Measurements from ENCODE around the gene TPCN2.
A peak's percentile ranks its signal among the peaks of the same experiment; 100 is the strongest.

The TPCN2 gene

GRCh38 chr11:69157156-69157821, 108.6 kb downstream of the TPCN2 start:
- Histone ChIP-seq H3K4me3 (ENCODE audit: low read depth in 1 of 5, low read length in 5 of 5) (peak overlapping the region in 1 of 5 donors; percentile 15), H3K4me1 (ENCODE audit: control insufficient read depth in 5 of 5, insufficient read depth in 5 of 5, low read length in 5 of 5) (peaks cover 0 to 20% (median 10%) of the 10 kb centered on the region in 5 donors), H3K9me3 (ENCODE audit: control insufficient read depth in 5 of 5, low read length in 5 of 5) (no peaks in the 10 kb centered on the region), H3K9ac (ENCODE audit: low read length in 5 of 5) (no peak overlapping the region), H3K27ac (ENCODE audit: low read depth, low read length) (no peak overlapping the region), H3K36me3 (ENCODE audit: control insufficient read depth in 5 of 5, insufficient read depth in 5 of 5, low read length in 5 of 5) (no peaks in the 10 kb centered on the region), H3K27me3 (ENCODE audit: control insufficient read depth in 5 of 5, insufficient read depth in 4 of 5, low read length in 5 of 5) (peaks cover 7 to 39% (median 24%) of the 10 kb centered on the region in 5 donors)

DNA sequence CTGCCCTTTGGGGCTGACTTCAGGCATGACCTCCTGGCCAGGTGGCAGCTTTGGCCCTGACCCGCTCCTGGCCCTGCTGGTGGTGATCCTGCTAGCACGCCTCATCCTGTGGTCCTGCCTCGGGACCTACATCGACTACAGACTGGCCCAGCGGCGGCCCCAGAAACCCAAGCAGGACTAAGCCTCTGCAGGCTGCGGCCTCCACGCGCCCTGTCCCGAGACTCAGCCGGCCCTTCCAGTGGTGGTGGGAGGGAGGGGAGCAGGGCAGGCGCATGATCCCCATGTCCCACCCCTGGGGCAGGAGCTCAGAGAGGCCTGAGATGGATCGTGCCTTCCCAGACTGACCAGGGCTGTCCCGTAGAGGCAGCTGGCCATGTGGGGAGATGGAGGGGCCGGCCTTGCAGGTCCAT, 109.1 kb downstream of the TPCN2 start:
- H3K9me3 ChIP-seq (ENCODE audit: control insufficient read depth in 5 of 5, low read length in 5 of 5) = peaks cover 0 to 1% (median 0%) of the 10 kb centered on the region in 5 donors
- no peaks in the 10 kb centered on the region for H3K36me3 ChIP-seq (ENCODE audit: control insufficient read depth in 5 of 5, insufficient read depth in 5 of 5, low read length in 5 of 5)
- no peak overlapping the region for H3K4me3 ChIP-seq (ENCODE audit: low read depth in 1 of 5, low read length in 5 of 5)
- peaks cover 7 to 39% (median 24%) of the 10 kb centered on the region in 5 donors for H3K27me3 ChIP-seq (ENCODE audit: control insufficient read depth in 5 of 5, insufficient read depth in 4 of 5, low read length in 5 of 5)
- H3K4me1 ChIP-seq (ENCODE audit: control insufficient read depth in 5 of 5, insufficient read depth in 5 of 5, low read length in 5 of 5) = peaks cover 0 to 20% (median 10%) of the 10 kb centered on the region in 5 donors
- H3K9ac ChIP-seq (ENCODE audit: low read length in 5 of 5) = no peak overlapping the region
- H3K27ac ChIP-seq (ENCODE audit: low read depth, low read length) = no peak overlapping the region

DNA sequence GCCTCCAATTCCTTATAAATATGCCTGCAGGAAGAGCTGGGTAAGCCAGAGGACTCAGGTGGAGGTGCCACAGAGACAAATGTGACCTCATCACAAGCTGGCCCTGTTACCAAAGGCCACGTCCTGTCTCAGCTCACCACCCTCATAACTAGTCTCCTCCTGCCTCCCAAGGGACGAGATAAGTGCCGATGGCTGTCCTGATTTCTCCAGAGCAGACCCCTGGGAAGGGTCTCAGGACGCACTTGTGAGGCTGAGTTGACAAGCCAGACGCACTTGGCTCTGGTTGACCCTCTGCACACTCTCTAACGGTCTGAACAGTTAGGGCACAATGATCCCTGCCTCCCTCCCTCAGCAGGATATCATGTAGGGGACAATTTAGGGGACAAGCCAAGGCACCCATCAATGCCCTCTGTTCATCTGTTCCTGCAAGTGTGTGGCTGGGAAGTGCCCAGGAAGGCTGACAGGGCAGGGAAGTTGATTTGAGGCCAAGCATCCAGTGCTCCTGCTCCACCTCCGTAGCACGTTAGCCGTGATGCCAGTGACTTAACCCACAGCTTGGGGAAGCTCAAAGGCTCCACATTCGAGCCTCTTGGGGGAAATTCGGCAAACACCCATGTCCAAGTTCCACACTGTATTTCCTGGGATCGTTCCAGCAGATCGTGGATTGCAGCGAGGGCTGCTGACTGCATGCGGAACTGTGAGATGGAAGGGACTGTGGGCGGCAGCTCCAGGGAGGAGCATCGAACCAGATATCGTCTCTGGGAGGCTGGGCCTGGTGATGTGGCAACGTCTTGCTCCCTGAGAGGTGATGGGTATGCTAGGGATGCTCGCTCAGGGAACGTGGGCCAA, 109.8 kb downstream of the TPCN2 start:
- H3K27ac ChIP-seq (ENCODE audit: low read depth, low read length) = no peak overlapping the region
- no peak overlapping the region for H3K4me3 ChIP-seq (ENCODE audit: low read depth in 1 of 5, low read length in 5 of 5)
- H3K9me3 ChIP-seq (ENCODE audit: control insufficient read depth in 5 of 5, low read length in 5 of 5) = peaks cover 0 to 5% (median 0%) of the 10 kb centered on the region in 5 donors
- peaks cover 0 to 20% (median 10%) of the 10 kb centered on the region in 5 donors for H3K4me1 ChIP-seq (ENCODE audit: control insufficient read depth in 5 of 5, insufficient read depth in 5 of 5, low read length in 5 of 5)
- H3K27me3 ChIP-seq (ENCODE audit: control insufficient read depth in 5 of 5, insufficient read depth in 4 of 5, low read length in 5 of 5) = peaks cover 7 to 38% (median 24%) of the 10 kb centered on the region in 5 donors
- no peak overlapping the region for H3K9ac ChIP-seq (ENCODE audit: low read length in 5 of 5)
- no peaks in the 10 kb centered on the region for H3K36me3 ChIP-seq (ENCODE audit: control insufficient read depth in 5 of 5, insufficient read depth in 5 of 5, low read length in 5 of 5)

DNA sequence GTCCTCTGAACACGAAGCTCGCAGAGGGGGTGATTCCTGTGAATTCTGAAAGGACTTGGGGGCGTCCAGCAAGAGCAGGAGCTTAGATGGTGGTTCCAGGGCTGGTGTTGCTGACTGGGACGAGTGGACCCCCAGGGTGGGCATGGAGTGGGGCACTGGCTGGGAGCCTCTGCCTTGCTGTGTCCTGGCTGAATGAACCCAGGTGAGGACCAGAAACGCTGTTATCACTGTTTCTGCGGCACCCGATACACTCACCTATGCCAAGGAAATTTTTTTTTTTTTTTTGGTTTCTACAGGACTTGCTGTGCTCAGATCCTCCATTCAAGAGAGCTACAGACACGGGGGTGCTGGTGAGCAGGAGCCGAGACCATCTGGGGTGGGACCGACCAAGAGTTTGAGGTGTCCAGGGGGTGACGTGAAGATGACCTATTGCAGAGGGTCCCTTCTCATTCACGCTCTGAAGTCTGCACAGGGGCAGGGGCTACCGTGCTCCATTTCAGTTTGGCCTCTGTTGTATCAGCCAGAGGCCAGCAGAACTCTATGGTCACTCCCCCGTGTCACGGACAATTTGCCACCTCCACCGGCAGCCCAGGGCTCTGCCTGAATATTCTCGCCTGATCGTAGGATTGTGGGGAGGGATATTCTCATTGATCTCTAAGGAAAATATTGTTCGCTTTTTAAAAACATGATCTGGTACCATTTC, 110.6 kb downstream of the TPCN2 start:
- no peak overlapping the region for H3K9ac ChIP-seq (ENCODE audit: low read length in 5 of 5)
- no peaks in the 10 kb centered on the region for H3K36me3 ChIP-seq (ENCODE audit: control insufficient read depth in 5 of 5, insufficient read depth in 5 of 5, low read length in 5 of 5)
- no peak overlapping the region for H3K4me3 ChIP-seq (ENCODE audit: low read depth in 1 of 5, low read length in 5 of 5)
- H3K9me3 ChIP-seq (ENCODE audit: control insufficient read depth in 5 of 5, low read length in 5 of 5) = peaks cover 0 to 13% (median 3%) of the 10 kb centered on the region in 5 donors
- peaks cover 0 to 20% (median 10%) of the 10 kb centered on the region in 5 donors for H3K4me1 ChIP-seq (ENCODE audit: control insufficient read depth in 5 of 5, insufficient read depth in 5 of 5, low read length in 5 of 5)
- H3K27me3 ChIP-seq (ENCODE audit: control insufficient read depth in 5 of 5, insufficient read depth in 4 of 5, low read length in 5 of 5) = peaks cover 7 to 37% (median 24%) of the 10 kb centered on the region in 5 donors
- no peak overlapping the region for H3K27ac ChIP-seq (ENCODE audit: low read depth, low read length)

DNA sequence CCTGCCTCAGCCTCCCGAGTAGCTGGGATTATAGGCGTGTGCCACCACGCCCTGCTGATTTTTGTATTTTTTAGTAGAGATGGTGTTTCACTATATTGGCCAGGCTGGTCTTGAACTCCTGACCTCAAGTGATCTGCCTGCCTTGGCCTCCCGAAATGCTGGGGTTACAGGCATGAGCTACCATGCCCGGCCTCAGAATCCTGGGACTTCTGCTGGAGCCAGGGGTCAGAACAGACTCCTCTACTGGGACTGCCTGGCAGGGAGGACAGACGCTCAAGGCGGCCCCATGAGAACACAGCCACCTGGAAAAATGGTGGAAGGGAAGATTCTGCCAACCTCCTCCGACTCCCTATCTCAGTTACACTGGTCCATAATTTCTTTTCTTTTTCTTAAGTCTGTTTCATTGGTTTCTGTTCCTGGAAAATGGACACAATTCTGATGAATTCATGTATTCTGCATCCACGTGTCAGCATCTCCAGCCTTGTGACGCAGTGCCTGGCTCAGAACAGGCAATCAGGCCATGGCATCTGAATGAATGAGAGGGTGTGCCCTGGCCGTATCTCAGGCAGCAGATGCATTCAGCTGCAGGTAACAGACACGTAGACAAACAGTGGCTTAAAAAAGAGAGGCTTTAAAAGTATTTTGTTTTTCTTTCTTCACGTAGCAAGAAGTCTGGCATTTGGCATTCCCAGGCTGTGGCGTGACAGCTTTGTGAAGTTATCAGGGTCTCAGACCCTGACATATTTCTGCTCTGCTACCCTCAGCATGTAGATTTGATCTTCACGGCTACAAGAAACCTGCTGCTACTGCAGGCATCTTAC, 111.8 kb downstream of the TPCN2 start:
- H3K9ac ChIP-seq (ENCODE audit: low read length in 5 of 5) = no peak overlapping the region
- no peak overlapping the region for H3K27ac ChIP-seq (ENCODE audit: low read depth, low read length)
- H3K4me3 ChIP-seq (ENCODE audit: low read depth in 1 of 5, low read length in 5 of 5) = no peak overlapping the region
- peaks cover 0 to 14% (median 4%) of the 10 kb centered on the region in 5 donors for H3K9me3 ChIP-seq (ENCODE audit: control insufficient read depth in 5 of 5, low read length in 5 of 5)
- H3K4me1 ChIP-seq (ENCODE audit: control insufficient read depth in 5 of 5, insufficient read depth in 5 of 5, low read length in 5 of 5) = peaks cover 0 to 14% (median 10%) of the 10 kb centered on the region in 5 donors
- peaks cover 7 to 33% (median 20%) of the 10 kb centered on the region in 5 donors for H3K27me3 ChIP-seq (ENCODE audit: control insufficient read depth in 5 of 5, insufficient read depth in 4 of 5, low read length in 5 of 5)
- H3K36me3 ChIP-seq (ENCODE audit: control insufficient read depth in 5 of 5, insufficient read depth in 5 of 5, low read length in 5 of 5) = no peaks in the 10 kb centered on the region

- no peaks in the 10 kb centered on the region for H3K36me3 ChIP-seq (ENCODE audit: control insufficient read depth in 5 of 5, insufficient read depth in 5 of 5, low read length in 5 of 5)
- H3K4me1 ChIP-seq (ENCODE audit: control insufficient read depth in 5 of 5, insufficient read depth in 5 of 5, low read length in 5 of 5) = peaks cover 0 to 15% (median 10%) of the 10 kb centered on the region in 5 donors
- peaks cover 0 to 14% (median 4%) of the 10 kb centered on the region in 5 donors for H3K9me3 ChIP-seq (ENCODE audit: control insufficient read depth in 5 of 5, low read length in 5 of 5)
- H3K4me3 ChIP-seq (ENCODE audit: low read depth in 1 of 5, low read length in 5 of 5) = no peak overlapping the region
- no peak overlapping the region for H3K27ac ChIP-seq (ENCODE audit: low read depth, low read length)
- H3K27me3 ChIP-seq (ENCODE audit: control insufficient read depth in 5 of 5, insufficient read depth in 4 of 5, low read length in 5 of 5) = peaks cover 5 to 28% (median 16%) of the 10 kb centered on the region in 5 donors
- no peak overlapping the region for H3K9ac ChIP-seq (ENCODE audit: low read length in 5 of 5)
These were observed 112.3 kb downstream of the TPCN2 start for GRCh38 chr11:69161117-69161407.

DNA sequence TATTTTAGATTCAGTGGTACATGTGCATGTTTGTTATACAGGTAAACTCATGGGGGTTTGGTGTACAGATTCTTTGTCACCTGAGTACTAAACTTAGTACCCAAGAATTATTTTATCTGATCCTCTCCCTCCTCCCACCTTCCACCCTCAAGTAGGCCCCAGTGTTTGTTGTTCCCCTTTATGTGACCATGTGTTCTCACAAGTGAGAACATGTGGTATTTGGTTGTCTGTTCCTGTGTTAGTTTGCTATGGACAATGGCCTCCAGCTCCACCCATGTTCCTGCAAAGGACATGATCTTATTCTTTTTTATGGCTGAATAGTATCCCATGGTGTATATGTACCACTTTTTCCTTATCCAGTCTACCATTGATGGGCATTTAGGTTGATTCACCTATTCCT, 113.8 kb downstream of the TPCN2 start:
- Histone ChIP-seq H3K4me1 (ENCODE audit: control insufficient read depth in 5 of 5, insufficient read depth in 5 of 5, low read length in 5 of 5) (peaks cover 0 to 15% (median 3%) of the 10 kb centered on the region in 5 donors), H3K27ac (ENCODE audit: low read depth, low read length) (no peak overlapping the region), H3K4me3 (ENCODE audit: low read depth in 1 of 5, low read length in 5 of 5) (no peak overlapping the region), H3K27me3 (ENCODE audit: control insufficient read depth in 5 of 5, insufficient read depth in 4 of 5, low read length in 5 of 5) (peaks cover 15 to 19% (median 16%) of the 10 kb centered on the region in 5 donors), H3K9me3 (ENCODE audit: control insufficient read depth in 5 of 5, low read length in 5 of 5) (peaks cover 0 to 14% (median 4%) of the 10 kb centered on the region in 5 donors), H3K9ac (ENCODE audit: low read length in 5 of 5) (no peak overlapping the region), H3K36me3 (ENCODE audit: control insufficient read depth in 5 of 5, insufficient read depth in 5 of 5, low read length in 5 of 5) (no peaks in the 10 kb centered on the region)

DNA sequence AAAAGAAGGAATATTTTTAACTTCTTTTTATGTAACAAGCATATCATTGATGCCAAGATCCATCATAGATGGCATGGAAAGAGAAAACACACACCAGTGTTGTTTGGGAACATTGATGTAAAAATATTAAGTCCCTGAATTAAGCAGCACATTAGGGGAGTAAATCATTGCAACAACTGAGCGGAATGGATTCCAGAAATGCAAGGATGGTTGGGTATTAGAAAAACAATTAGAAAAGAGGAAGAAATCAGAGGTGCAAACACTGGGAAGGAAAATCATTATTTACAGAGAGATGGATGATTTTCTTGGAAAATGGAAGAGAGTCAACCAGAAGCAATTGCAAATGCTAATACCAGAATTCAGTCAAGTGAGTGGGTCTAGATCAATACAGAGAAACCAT, 115.1 kb downstream of the TPCN2 start:
- H3K4me1 ChIP-seq (ENCODE audit: control insufficient read depth in 5 of 5, insufficient read depth in 5 of 5, low read length in 5 of 5) = peaks cover 0 to 11% (median 3%) of the 10 kb centered on the region in 5 donors

DNA sequence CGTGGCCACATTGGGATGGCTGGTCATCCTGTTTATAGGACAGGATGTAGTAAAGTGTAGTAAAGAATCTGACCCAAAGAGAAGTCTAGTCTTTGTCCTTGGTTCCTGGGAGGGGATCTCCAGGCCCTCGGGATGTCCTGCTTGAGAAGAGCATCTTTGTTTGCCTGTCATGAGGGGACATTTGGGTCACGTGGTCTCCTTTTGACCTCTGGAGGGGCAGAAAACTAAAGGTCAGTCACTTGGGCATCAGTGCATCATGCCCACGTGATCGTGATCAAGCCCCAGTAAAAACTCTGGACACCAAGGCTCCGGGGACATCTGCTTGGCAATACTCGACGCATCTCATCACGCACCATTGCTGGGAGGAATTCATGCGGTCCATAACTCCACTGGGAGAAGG, 116.1 kb downstream of the TPCN2 start:
- Histone ChIP-seq H3K27ac (ENCODE audit: low read depth, low read length) (no peak overlapping the region), H3K36me3 (ENCODE audit: control insufficient read depth in 5 of 5, insufficient read depth in 5 of 5, low read length in 5 of 5) (no peaks in the 10 kb centered on the region), H3K9me3 (ENCODE audit: control insufficient read depth in 5 of 5, low read length in 5 of 5) (peaks cover 0 to 14% (median 8%) of the 10 kb centered on the region in 5 donors), H3K27me3 (ENCODE audit: control insufficient read depth in 5 of 5, insufficient read depth in 4 of 5, low read length in 5 of 5) (peaks cover 0 to 17% (median 13%) of the 10 kb centered on the region in 5 donors), H3K4me3 (ENCODE audit: low read depth in 1 of 5, low read length in 5 of 5) (no peak overlapping the region), H3K4me1 (ENCODE audit: control insufficient read depth in 5 of 5, insufficient read depth in 5 of 5, low read length in 5 of 5) (peaks cover 0 to 11% (median 3%) of the 10 kb centered on the region in 5 donors), H3K9ac (ENCODE audit: low read length in 5 of 5) (no peak overlapping the region)

More for the DNA sequence above, 115.1 kb downstream of the TPCN2 start:
- no peak overlapping the region for H3K9ac ChIP-seq (ENCODE audit: low read length in 5 of 5)
- peaks cover 5 to 17% (median 11%) of the 10 kb centered on the region in 5 donors for H3K27me3 ChIP-seq (ENCODE audit: control insufficient read depth in 5 of 5, insufficient read depth in 4 of 5, low read length in 5 of 5)
- H3K36me3 ChIP-seq (ENCODE audit: control insufficient read depth in 5 of 5, insufficient read depth in 5 of 5, low read length in 5 of 5) = no peaks in the 10 kb centered on the region
- no peak overlapping the region for H3K4me3 ChIP-seq (ENCODE audit: low read depth in 1 of 5, low read length in 5 of 5)
- no peak overlapping the region for H3K27ac ChIP-seq (ENCODE audit: low read depth, low read length)
- H3K9me3 ChIP-seq (ENCODE audit: control insufficient read depth in 5 of 5, low read length in 5 of 5) = peaks cover 0 to 14% (median 4%) of the 10 kb centered on the region in 5 donors

Measured in subcutaneous abdominal adipose tissue (tissue), 5 donors.